GM12891 (cell line): Measurements from ENCODE around the gene PPARG.

Experiments
- POLR2A ChIP-seq: IDR thresholded peaks from 2 replicates; pipeline ENCODE4 v1.6.1; 2011; ENCODE audit warnings: low read depth, low read length, control low read depth
- POLR2AphosphoS5 ChIP-seq: IDR thresholded peaks from 2 replicates; pipeline ENCODE4 v1.6.1; 2011; ENCODE audit warnings: low read depth, low read length, control low read depth

DNA sequence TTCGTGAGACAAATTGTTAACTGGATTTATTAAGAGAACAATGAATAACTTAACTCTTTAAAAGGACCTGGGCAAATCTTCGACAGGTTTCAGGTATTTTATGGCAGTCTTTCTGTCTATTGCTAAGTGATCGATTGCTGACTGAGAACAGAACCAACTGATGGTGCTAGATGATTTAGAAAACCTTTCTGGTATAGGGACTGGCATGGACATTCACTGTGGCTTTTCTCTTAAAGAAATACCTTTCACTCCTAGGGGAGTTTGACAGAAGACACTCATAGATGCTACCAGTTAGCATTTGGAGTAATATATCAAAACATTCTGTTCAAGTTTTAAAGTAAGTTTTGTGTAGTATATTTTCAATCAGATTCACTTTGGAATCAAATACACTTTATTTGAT is 654 bp downstream of the PPARG start:
- no peak for TF ChIP-seq POLR2A
- no peak for TF ChIP-seq POLR2AphosphoS5
